Mucosa of descending colon (tissue), 3 donors: ENCODE measurements around the gene GABBR2. TPM values are rescaled to one million over a fixed set of nuclear protein-coding genes. Genes with fewer than 3 reads are reported as not detected.

Experiments
- ATAC-seq: fragments of 200-7000 bp; cut with Tn5 transposase; one replicate; pipeline ENCODE4 v1.9.1; 2020; ENCODE audit warnings: mild to moderate bottlenecking, moderate library complexity
- DNase-seq, 3 donors: peaks; one replicate each; pipeline ENCODE4 v3.0.0-alpha.2; 2020
- H3K36me3 ChIP-seq: fragments of 200-600 bp; one replicate; pipeline ENCODE4 v1.8.0; 2021; ENCODE audit warnings: low read depth, mild to moderate bottlenecking
- H3K4me1 ChIP-seq: fragments of 200-600 bp; one replicate; pipeline ENCODE4 v1.8.0; 2021; ENCODE audit warnings: low read depth, mild to moderate bottlenecking
- H3K4me3 ChIP-seq: fragments of 200-600 bp; one replicate; pipeline ENCODE4 v1.8.0; 2021; ENCODE audit warnings: mild to moderate bottlenecking
- H3K9me3 ChIP-seq: fragments of 200-600 bp; one replicate; pipeline ENCODE4 v1.8.0; 2021; ENCODE audit warnings: mild to moderate bottlenecking
- CTCF ChIP-seq: fragments of 200-600 bp; IDR thresholded peaks from one replicate; pipeline ENCODE4 v1.8.0; 2022; ENCODE audit warnings: antibody characterized with exemption, mild to moderate bottlenecking
- intact Hi-C, 2 donors: fragments of 100-400 bp; cut with DNase I in 1 of 2; cut with micrococcal nuclease in 1 of 2; formaldehyde crosslinking; loops; one replicate each; pipeline versions ENCODE4 v1.11.0 to v1.11.1; 2022; cut with DNase I, micrococcal nuclease
- total RNA-seq, 3 donors: library from RNA; stranded (reverse); fragmentation: NEBNext Ultra II Directional in 2 of 3; extraction: Animal tissue kit (Norgen Biotek cat#: 25700) in 2 of 3; gene quantifications; one replicate each; pipeline versions ENCODE4 v1.2.1 to v1.2.4, GENCODE V29; 2021 to 2023
- donor health status: DM: no; HTN: no; CAD: no; lungs with moderate emphysema.
- donor health status: DM: no; HTN: no; CAD: no.
- donor health status: DM: no; HTN: yes; CAD: no.

Gene GABBR2
- total RNA-seq, 3 donors from 2014 or later = 0.35 TPM; not detected in 2

- DNase-seq = no peak
- Histone ChIP-seq H3K4me3 (no peak overlapping the region), H3K4me1 (no peaks in the 10 kb centered on the region), H3K36me3 (no peaks in the 10 kb centered on the region), H3K9me3 (no peaks in the 10 kb centered on the region)
- ATAC-seq = no peak
- intact Hi-C loops = no loop called here
- no peak for TF ChIP-seq CTCF
Measured at GRCh38 chr9:98576354-98576753, 132.4 kb downstream of the GABBR2 start.

GRCh38 chr9:98575379-98576346 is 133.1 kb downstream of the GABBR2 start:
- Histone ChIP-seq H3K4me3 (no peak overlapping the region), H3K4me1 (no peaks in the 10 kb centered on the region), H3K9me3 (no peaks in the 10 kb centered on the region), H3K36me3 (no peaks in the 10 kb centered on the region)
- ATAC-seq (no peak), DNase-seq (no peak)
- intact Hi-C loops = no loop called here
- TF ChIP-seq CTCF = no peak

GRCh38 chr9:98573749-98574278 is 134.9 kb downstream of the GABBR2 start:
- DNase-seq = no peak
- no peak overlapping the region for H3K4me3 ChIP-seq
- H3K4me1 ChIP-seq = no peaks in the 10 kb centered on the region
- no peak for ATAC-seq
- intact Hi-C loops = no loop called here
- no peak for TF ChIP-seq CTCF
- no peaks in the 10 kb centered on the region for H3K36me3 ChIP-seq
- no peaks in the 10 kb centered on the region for H3K9me3 ChIP-seq

GRCh38 chr9:98572796-98573195 is 135.9 kb downstream of the GABBR2 start:
- no peak for TF ChIP-seq CTCF
- Histone ChIP-seq H3K36me3 (no peaks in the 10 kb centered on the region), H3K4me3 (no peak overlapping the region), H3K4me1 (no peaks in the 10 kb centered on the region), H3K9me3 (no peaks in the 10 kb centered on the region)
- intact Hi-C loops = no loop called here
- ATAC-seq = no peak
- DNase-seq = no peak

- H3K36me3 ChIP-seq = no peaks in the 10 kb centered on the region
- no peak for TF ChIP-seq CTCF
- no peaks in the 10 kb centered on the region for H3K4me1 ChIP-seq
- no peaks in the 10 kb centered on the region for H3K9me3 ChIP-seq
- ATAC-seq (no peak), DNase-seq (no peak)
- intact Hi-C loops = no loop called here
- no peak overlapping the region for H3K4me3 ChIP-seq
Measured at GRCh38 chr9:98572054-98572627, 136.6 kb downstream of the GABBR2 start.
